Measurements from ENCODE around the gene PDZD8.
"Not testable (repeated sequence)": the region's sequence is repeated elsewhere in the genome, so short reads cannot be mapped to it uniquely, and the experiment has no call there.

The PDZD8 gene

DNA sequence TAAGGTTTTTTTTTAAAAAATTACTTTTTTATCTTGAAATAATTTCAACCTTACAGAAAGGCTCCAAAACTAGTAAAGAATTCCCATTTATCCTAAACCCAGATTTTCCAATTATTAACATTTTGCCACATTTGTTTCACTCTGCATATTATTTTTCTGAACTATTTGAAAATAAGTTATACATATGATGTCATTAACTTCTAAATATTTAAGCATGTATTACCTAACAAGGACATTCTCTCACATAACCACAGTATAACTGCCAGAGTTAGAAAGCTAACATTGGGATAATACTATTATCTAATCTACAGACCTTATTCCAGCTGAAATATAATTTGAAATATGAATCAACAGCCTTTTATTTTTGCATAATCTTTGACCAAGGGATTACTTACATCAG lies 68.6 kb downstream of the PDZD8 start:
- Mint-ChIP-seq H3K27ac (no peak overlapping the region), H3K36me3 (ENCODE audit: low read depth) (peaks cover 56% of the 10 kb centered on the region), H3K27me3 (no peaks in the 10 kb centered on the region), H3K9me3 (peaks cover 13% of the 10 kb centered on the region), H3K4me3 (no peak overlapping the region), H3K4me1 (ENCODE audit: low read depth) (peaks cover 20% of the 10 kb centered on the region)

DNA sequence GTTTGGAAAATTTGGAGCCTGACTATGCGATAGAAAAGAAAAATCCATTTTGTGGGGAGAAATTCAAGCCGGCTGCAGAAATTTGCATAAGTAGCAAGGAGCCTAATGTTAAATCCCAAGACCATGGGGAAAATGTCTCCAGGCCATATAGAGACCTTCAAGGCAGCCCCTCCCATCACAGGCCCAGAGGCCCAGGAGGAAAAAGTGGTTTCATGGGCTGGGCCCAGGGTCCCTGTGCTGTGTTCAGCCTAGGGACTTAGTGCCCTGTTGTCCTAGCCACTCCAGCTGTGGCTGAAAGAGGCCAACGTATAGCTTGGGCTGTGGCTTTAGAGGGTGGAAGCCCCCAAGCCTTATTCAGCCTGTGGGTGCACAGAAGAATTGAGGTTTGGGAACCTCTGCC lies 71.8 kb downstream of the PDZD8 start:
- H3K27ac Mint-ChIP-seq; H3K4me1 Mint-ChIP-seq (ENCODE audit: low read depth); H3K4me3 Mint-ChIP-seq; H3K27me3 Mint-ChIP-seq: not testable (repeated sequence)
- H3K36me3 Mint-ChIP-seq (ENCODE audit: low read depth) = peaks cover 59% of the 10 kb centered on the region
- peaks cover 13% of the 10 kb centered on the region for H3K9me3 Mint-ChIP-seq

GRCh38 chr10:117300671-117301070 lies 74.6 kb downstream of the PDZD8 start:
- Mint-ChIP-seq H3K27me3 (no peaks in the 10 kb centered on the region), H3K36me3 (ENCODE audit: low read depth) (peaks cover 56% of the 10 kb centered on the region), H3K27ac (no peak overlapping the region), H3K4me1 (ENCODE audit: low read depth) (no peaks in the 10 kb centered on the region), H3K4me3 (no peak overlapping the region), H3K9me3 (peaks cover 9% of the 10 kb centered on the region)

- Mint-ChIP-seq H3K9me3 (peaks cover 8% of the 10 kb centered on the region), H3K36me3 (ENCODE audit: low read depth) (peaks cover 54% of the 10 kb centered on the region), H3K4me3 (no peak overlapping the region), H3K27ac (no peak overlapping the region), H3K4me1 (ENCODE audit: low read depth) (no peaks in the 10 kb centered on the region), H3K27me3 (no peaks in the 10 kb centered on the region)
Observed at GRCh38 chr10:117299435-117299834, 75.8 kb downstream of the PDZD8 start.

GRCh38 chr10:117298219-117298618 lies 77.0 kb downstream of the PDZD8 start:
- Mint-ChIP-seq H3K4me3 (no peak overlapping the region), H3K4me1 (ENCODE audit: low read depth) (no peaks in the 10 kb centered on the region), H3K36me3 (ENCODE audit: low read depth) (peaks cover 42% of the 10 kb centered on the region), H3K27ac (no peak overlapping the region), H3K27me3 (no peaks in the 10 kb centered on the region), H3K9me3 (peaks cover 7% of the 10 kb centered on the region)

- Mint-ChIP-seq H3K27ac (no peak overlapping the region), H3K4me3 (no peak overlapping the region), H3K4me1 (ENCODE audit: low read depth) (no peaks in the 10 kb centered on the region), H3K9me3 (no peaks in the 10 kb centered on the region), H3K36me3 (ENCODE audit: low read depth) (peaks cover 25% of the 10 kb centered on the region), H3K27me3 (no peaks in the 10 kb centered on the region)
Observed at GRCh38 chr10:117294735-117295134, 80.5 kb downstream of the PDZD8 start.

GRCh38 chr10:117294039-117294645 lies 81.1 kb downstream of the PDZD8 start:
- Mint-ChIP-seq H3K27me3 (no peaks in the 10 kb centered on the region), H3K9me3 (no peaks in the 10 kb centered on the region), H3K4me1 (ENCODE audit: low read depth) (no peaks in the 10 kb centered on the region), H3K27ac (no peak overlapping the region), H3K36me3 (ENCODE audit: low read depth) (peaks cover 26% of the 10 kb centered on the region), H3K4me3 (no peak overlapping the region)

- H3K36me3 Mint-ChIP-seq (ENCODE audit: low read depth) = peaks cover 19% of the 10 kb centered on the region
- not testable (repeated sequence) for H3K27me3 Mint-ChIP-seq; H3K4me1 Mint-ChIP-seq (ENCODE audit: low read depth); H3K4me3 Mint-ChIP-seq; H3K27ac Mint-ChIP-seq; H3K9me3 Mint-ChIP-seq
Observed at GRCh38 chr10:117290872-117291271, 84.4 kb downstream of the PDZD8 start.

GRCh38 chr10:117284716-117285494 lies 90.3 kb downstream of the PDZD8 start:
- H3K4me3 Mint-ChIP-seq = no peak overlapping the region
- no peaks in the 10 kb centered on the region for H3K27me3 Mint-ChIP-seq
- H3K27ac Mint-ChIP-seq = no peak overlapping the region
- peaks cover 32% of the 10 kb centered on the region for H3K36me3 Mint-ChIP-seq (ENCODE audit: low read depth)
- H3K4me1 Mint-ChIP-seq (ENCODE audit: low read depth) = peaks cover 5% of the 10 kb centered on the region
- no peaks in the 10 kb centered on the region for H3K9me3 Mint-ChIP-seq

DNA sequence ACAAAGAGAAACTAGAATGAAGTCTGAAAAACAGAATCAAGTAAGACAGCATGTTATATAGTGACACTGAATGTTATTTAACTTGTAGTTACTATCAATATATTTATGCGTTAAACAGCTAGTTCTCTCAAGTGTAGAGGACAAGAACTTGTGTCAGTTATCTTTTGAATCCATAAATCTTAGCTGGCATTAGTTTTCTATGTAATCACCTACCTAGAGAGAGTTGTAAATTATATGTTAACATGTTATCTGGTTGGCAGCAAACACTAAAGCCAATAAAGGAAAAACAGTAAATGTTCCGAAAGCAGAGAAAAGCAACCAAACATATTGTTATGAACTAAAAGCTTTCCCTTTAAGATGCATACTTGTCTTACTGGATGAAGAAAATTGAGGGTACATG lies 97.6 kb downstream of the PDZD8 start:
- Mint-ChIP-seq H3K4me3 (no peak overlapping the region), H3K27ac (no peak overlapping the region), H3K27me3 (no peaks in the 10 kb centered on the region), H3K4me1 (ENCODE audit: low read depth) (no peaks in the 10 kb centered on the region), H3K36me3 (ENCODE audit: low read depth) (peaks cover 10% of the 10 kb centered on the region), H3K9me3 (no peaks in the 10 kb centered on the region)

DNA sequence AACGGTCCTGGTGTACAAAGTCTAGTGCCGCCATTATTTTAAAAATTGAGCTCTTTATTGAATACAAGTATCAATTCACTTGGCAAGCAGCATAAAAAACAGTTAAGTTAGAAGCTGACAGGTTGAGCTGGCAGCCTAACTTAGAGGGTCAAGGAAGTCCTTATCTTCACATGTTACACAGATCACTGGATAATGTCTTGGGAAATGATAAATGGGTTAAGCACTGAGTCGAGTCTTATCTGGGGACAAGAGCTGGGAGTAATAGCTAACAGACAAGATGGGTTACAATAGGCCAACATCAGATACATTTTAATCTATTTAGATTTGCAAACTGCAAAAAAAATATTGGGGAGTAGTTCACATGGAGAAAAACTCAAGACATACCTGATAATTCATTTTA lies 100.1 kb downstream of the PDZD8 start:
- no peaks in the 10 kb centered on the region for H3K9me3 Mint-ChIP-seq
- no peak overlapping the region for H3K27ac Mint-ChIP-seq
- H3K4me3 Mint-ChIP-seq = no peak overlapping the region
- H3K36me3 Mint-ChIP-seq (ENCODE audit: low read depth) = peaks cover 4% of the 10 kb centered on the region
- no peaks in the 10 kb centered on the region for H3K4me1 Mint-ChIP-seq (ENCODE audit: low read depth)
- H3K27me3 Mint-ChIP-seq = no peaks in the 10 kb centered on the region

- Mint-ChIP-seq H3K36me3 (ENCODE audit: low read depth) (peaks cover 4% of the 10 kb centered on the region), H3K27ac (no peak overlapping the region), H3K4me1 (ENCODE audit: low read depth) (no peaks in the 10 kb centered on the region), H3K9me3 (no peaks in the 10 kb centered on the region), H3K4me3 (no peak overlapping the region), H3K27me3 (no peaks in the 10 kb centered on the region)
Observed at GRCh38 chr10:117274509-117274908, 100.7 kb downstream of the PDZD8 start.

- Mint-ChIP-seq H3K27me3 (no peaks in the 10 kb centered on the region), H3K9me3 (no peaks in the 10 kb centered on the region), H3K4me3 (no peak overlapping the region), H3K36me3 (ENCODE audit: low read depth) (peaks cover 4% of the 10 kb centered on the region), H3K27ac (no peak overlapping the region), H3K4me1 (ENCODE audit: low read depth) (no peaks in the 10 kb centered on the region)
Observed at GRCh38 chr10:117273980-117274379, 101.3 kb downstream of the PDZD8 start.

- no peak overlapping the region for H3K4me3 Mint-ChIP-seq
- no peaks in the 10 kb centered on the region for H3K27me3 Mint-ChIP-seq
- no peaks in the 10 kb centered on the region for H3K4me1 Mint-ChIP-seq (ENCODE audit: low read depth)
- no peak overlapping the region for H3K27ac Mint-ChIP-seq
- peaks cover 4% of the 10 kb centered on the region for H3K36me3 Mint-ChIP-seq (ENCODE audit: low read depth)
- H3K9me3 Mint-ChIP-seq = no peaks in the 10 kb centered on the region
Observed at GRCh38 chr10:117272195-117273076, 102.8 kb downstream of the PDZD8 start.

DNA sequence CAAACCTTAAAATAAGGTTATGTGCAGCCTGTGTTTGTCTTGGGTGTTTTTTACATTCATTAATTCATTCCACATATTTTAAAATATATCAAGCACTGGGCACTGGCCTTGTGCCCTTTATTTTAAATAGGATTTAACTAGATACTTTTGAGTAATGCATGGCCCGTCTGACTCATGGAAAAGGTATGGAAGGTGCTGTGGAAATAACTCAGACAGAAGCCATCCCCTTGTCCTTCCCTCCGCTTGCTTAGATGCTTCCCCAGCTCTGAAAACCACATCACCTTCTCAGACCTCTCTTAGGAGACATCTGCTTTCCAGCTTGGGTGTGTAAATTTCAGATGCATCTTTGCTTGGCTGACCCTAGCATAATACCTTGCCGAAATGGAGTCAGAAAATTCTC lies 103.8 kb downstream of the PDZD8 start:
- Mint-ChIP-seq H3K36me3 (ENCODE audit: low read depth) (no peaks in the 10 kb centered on the region), H3K27me3 (no peaks in the 10 kb centered on the region), H3K9me3 (no peaks in the 10 kb centered on the region), H3K4me3 (no peak overlapping the region), H3K4me1 (ENCODE audit: low read depth) (no peaks in the 10 kb centered on the region), H3K27ac (no peak overlapping the region)

Data from stimulated activated naive CD8-positive, alpha-beta T cell treated with anti-CD3 and anti-CD28 coated beads, Interleukin-15, Interleukin-2, amounts not matched to agents 100 ng/mL and 50 ng/mL, for 24 hours (primary cell).